MCF 10A (cell line): ENCODE results near the gene APOLD1. TPM values are rescaled to one million over a fixed set of nuclear protein-coding genes. Genes with fewer than 3 reads are reported as not detected.

Experiments
- BruUV-seq: library from RNA; stranded (reverse); fragments of 400-500 nt; replicated peaks from 2 replicates; lab custom pipeline; 2021; lab: Mats Ljungman, UMichigan
- CTCF ChIA-PET: fragments of 300-600 bp; sonication (Branson Sonifier 250); formaldehyde crosslinking; extraction: SDS; loops from one replicate; lab custom pipeline; 2021; ENCODE audit warnings: antibody characterized with exemption, inconsistent platforms; lab: Yijun Ruan, JAX
- POLR2A ChIA-PET: fragments of 300-600, 350-650 bp; sonication (Branson Sonifier 250); formaldehyde crosslinking; extraction: SDS; loops from one replicate; lab custom pipeline; 2020; ENCODE audit warnings: antibody characterized with exemption, inconsistent platforms; lab: Yijun Ruan, JAX
- DNase-seq: peaks from one replicate; pipeline ENCODE4 v3.0.0-alpha.2; 2018; ENCODE audit not compliant: unreplicated experiment
- H3K27ac Mint-ChIP-seq: one replicate; pipeline ENCODE4 v1.8.0; 2022; ENCODE audit warnings: mild to moderate bottlenecking, low read depth, mixed read lengths; ENCODE audit not compliant: unreplicated experiment
- H3K27me3 Mint-ChIP-seq: one replicate; pipeline ENCODE4 v1.8.0; 2022; ENCODE audit warnings: mixed read lengths; ENCODE audit not compliant: insufficient read depth, unreplicated experiment
- H3K36me3 Mint-ChIP-seq: one replicate; pipeline ENCODE4 v1.8.0; 2022; ENCODE audit warnings: mild to moderate bottlenecking, moderate library complexity, mixed read lengths; ENCODE audit not compliant: insufficient read depth, unreplicated experiment
- H3K4me1 Mint-ChIP-seq: one replicate; pipeline ENCODE4 v1.8.0; 2022; ENCODE audit warnings: mixed read lengths; ENCODE audit not compliant: insufficient read depth, unreplicated experiment
- H3K4me3 Mint-ChIP-seq: one replicate; pipeline ENCODE4 v1.8.0; 2022; ENCODE audit warnings: mild to moderate bottlenecking, moderate library complexity, mixed read lengths; ENCODE audit not compliant: unreplicated experiment
- H3K9me3 Mint-ChIP-seq: one replicate; pipeline ENCODE4 v1.8.0; 2022; ENCODE audit warnings: mixed read lengths; ENCODE audit not compliant: unreplicated experiment
- intact Hi-C: fragments of 100-400 bp; cut with micrococcal nuclease; formaldehyde crosslinking; loops from 2 replicates; pipeline ENCODE4 v1.14.1; 2022
- total RNA-seq: library from RNA; stranded (reverse); gene quantifications from 2 replicates; pipeline ENCODE4 v1.2.3, GENCODE V29; 2022
- TF ChIP-seq, protein P1 (sequence below): fragments of 200-600 bp; IDR thresholded peaks from one replicate; pipeline ENCODE4 v1.8.0; 2022; ENCODE audit warnings: antibody characterized with exemption, mild to moderate bottlenecking; ENCODE audit not compliant: unreplicated experiment

The APOLD1 gene
- total RNA-seq, 1 experiment from 2014 or later, result 8.0 TPM

DNA sequence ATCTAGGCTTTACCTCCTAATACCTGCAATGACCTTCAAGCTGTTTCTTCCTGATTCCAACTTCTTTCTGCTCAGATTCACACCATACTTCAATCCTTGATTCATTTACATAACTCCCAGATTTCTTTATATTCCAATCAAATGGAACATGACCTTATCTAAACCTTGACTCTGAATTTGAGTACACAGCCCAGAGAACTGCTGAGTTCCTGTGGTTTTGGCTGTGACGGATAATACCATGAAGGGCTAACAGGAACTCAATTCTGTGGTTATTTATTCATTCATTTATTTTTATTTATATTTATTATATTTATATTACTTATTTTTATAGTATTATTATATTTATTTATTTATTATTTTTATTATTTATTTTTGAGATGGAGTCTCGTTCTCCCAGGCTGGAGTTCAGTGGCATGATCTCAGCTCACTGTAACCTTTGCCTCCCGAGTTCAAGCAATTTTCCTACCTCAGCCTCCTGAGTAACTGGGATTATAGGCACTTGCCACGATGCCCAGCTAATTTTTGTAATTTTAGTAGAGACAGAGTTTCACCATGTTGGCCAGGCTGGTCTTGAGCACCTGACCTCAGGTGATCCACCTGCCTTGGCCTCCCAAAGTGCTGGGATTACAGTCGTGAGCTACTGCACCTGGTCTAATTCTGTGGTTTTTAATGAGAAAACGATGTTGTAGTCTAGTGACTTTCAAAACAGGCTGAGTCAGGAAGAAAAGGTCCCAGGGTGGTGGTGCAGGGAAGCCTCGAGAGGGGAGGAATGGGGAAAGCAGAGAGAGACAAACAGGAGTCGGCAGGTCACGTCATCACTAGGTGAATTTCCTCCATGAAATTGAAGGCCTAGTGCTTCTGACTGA lies 11.7 kb downstream of the APOLD1 start:
- ChIA-PET POLR2A (interaction anchor here (0.6 kb wide), 1 partner anchor 531 kb away, joined by 3 read pairs; the partner anchor contains the start of gene LRP6), CTCF (interaction anchor here (0.7 to 1.8 kb wide), 4 partner anchors 8 to 233 kb away, joined by 3 to 10 read pairs (median 4); no protein-coding TSS in a partner anchor)
- H3K27me3 Mint-ChIP-seq, result no peaks in the 10 kb centered on the region
- H3K4me1 Mint-ChIP-seq, result peaks cover 11% of the 10 kb centered on the region
- H3K9me3 Mint-ChIP-seq, result no peaks in the 10 kb centered on the region
- intact Hi-C loops, result no loop called here
- DNase-seq, result no peak
- no peak overlapping the region for H3K27ac Mint-ChIP-seq
- TF ChIP-seq, protein P1, sequence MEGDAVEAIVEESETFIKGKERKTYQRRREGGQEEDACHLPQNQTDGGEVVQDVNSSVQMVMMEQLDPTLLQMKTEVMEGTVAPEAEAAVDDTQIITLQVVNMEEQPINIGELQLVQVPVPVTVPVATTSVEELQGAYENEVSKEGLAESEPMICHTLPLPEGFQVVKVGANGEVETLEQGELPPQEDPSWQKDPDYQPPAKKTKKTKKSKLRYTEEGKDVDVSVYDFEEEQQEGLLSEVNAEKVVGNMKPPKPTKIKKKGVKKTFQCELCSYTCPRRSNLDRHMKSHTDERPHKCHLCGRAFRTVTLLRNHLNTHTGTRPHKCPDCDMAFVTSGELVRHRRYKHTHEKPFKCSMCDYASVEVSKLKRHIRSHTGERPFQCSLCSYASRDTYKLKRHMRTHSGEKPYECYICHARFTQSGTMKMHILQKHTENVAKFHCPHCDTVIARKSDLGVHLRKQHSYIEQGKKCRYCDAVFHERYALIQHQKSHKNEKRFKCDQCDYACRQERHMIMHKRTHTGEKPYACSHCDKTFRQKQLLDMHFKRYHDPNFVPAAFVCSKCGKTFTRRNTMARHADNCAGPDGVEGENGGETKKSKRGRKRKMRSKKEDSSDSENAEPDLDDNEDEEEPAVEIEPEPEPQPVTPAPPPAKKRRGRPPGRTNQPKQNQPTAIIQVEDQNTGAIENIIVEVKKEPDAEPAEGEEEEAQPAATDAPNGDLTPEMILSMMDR, result no peak
- no peak overlapping the region for H3K4me3 Mint-ChIP-seq
- H3K36me3 Mint-ChIP-seq, result peaks cover 5% of the 10 kb centered on the region
- no TSS peak for BruUV-seq

DNA sequence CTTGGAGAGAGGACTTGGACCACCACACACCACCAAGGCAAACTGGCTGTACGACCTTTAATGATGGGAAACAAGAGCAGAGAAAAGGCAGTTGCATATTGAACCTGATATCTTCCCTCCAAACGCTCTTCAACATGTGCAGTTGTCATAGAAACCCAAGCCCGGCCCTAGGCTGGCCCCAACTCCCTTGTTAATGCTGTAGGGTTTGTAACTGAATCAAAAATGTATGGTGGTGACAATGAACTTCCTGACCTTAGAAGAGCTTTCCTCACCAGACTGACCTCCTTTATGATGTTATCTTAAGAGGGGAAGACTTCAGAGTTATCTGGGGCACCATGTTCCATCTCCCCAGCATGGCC lies 12.3 kb downstream of the APOLD1 start:
- H3K9me3 Mint-ChIP-seq, result no peaks in the 10 kb centered on the region
- TF ChIP-seq, protein P1, result no peak
- H3K4me3 Mint-ChIP-seq, result no peak overlapping the region
- no peaks in the 10 kb centered on the region for H3K27me3 Mint-ChIP-seq
- H3K27ac Mint-ChIP-seq, result no peak overlapping the region
- no TSS peak for BruUV-seq
- H3K4me1 Mint-ChIP-seq, result peaks cover 14% of the 10 kb centered on the region
- H3K36me3 Mint-ChIP-seq, result peaks cover 5% of the 10 kb centered on the region
- no peak for DNase-seq
- intact Hi-C loops, result no loop called here
- POLR2A ChIA-PET, result interaction anchor here (0.6 kb wide), 1 partner anchor 531 kb away, joined by 3 read pairs; the partner anchor contains the start of gene LRP6
- CTCF ChIA-PET, result interaction anchor here (0.7 to 1.8 kb wide), 5 partner anchors 8 to 233 kb away, joined by 3 to 10 read pairs (median 5); no protein-coding TSS in a partner anchor

DNA sequence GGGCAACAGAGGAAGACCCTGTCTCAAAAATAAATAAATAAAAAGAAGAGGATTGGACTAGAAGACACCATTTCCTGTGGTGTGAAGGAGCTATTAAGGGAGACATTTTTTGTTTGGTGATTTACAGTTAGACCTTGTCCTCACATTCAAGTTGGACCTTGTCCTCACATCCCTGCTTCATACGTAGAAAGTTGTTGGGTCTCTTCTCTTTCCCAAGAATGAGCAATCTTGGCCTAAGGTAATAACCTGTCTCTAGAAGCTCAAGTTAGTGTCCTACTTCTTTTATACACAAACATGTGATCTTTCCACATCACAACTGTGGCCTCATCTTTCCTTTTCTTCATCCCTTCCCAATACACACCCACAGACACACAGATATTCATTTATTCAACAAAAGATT lies 13.0 kb downstream of the APOLD1 start:
- Mint-ChIP-seq H3K27ac (no peak overlapping the region), H3K36me3 (peaks cover 5% of the 10 kb centered on the region), H3K27me3 (no peaks in the 10 kb centered on the region), H3K4me3 (no peak overlapping the region), H3K4me1 (peaks cover 19% of the 10 kb centered on the region), H3K9me3 (no peaks in the 10 kb centered on the region)
- ChIA-PET CTCF (interaction anchor here (1.0 to 1.8 kb wide), 3 partner anchors 9 to 14 kb away, joined by 5 to 10 read pairs (median 5); no protein-coding TSS in a partner anchor), POLR2A (interaction anchor here (1.6 kb wide), 1 partner anchor 37 kb away, joined by 3 read pairs; no protein-coding TSS in a partner anchor)
- no TSS peak for BruUV-seq
- intact Hi-C loops, result no loop called here
- TF ChIP-seq, protein P1, result no peak
- no peak for DNase-seq
